Gastroesophageal sphincter (tissue), 3 donors: ENCODE results near the gene PA2G4.

Source experiments
- CTCF ChIP-seq, 4 experiments: fragments of 200-600 bp in 2 of 4; fragments of 450-650 bp in 2 of 4; sonication (generic) in 1 of 4; IDR thresholded peaks; one replicate each; pipeline ENCODE4 v1.5.1; 2017 to 2019; ENCODE audit warnings: antibody characterized with exemption in 4 of 4, mild to moderate bottlenecking in 2 of 4, moderate library complexity in 2 of 4
- POLR2A ChIP-seq, 2 donors: fragments of 450-650 bp; IDR thresholded peaks; one replicate each; pipeline ENCODE4 v1.6.1; 2017; ENCODE audit warnings: antibody characterized with exemption in 2 of 2, mild to moderate bottlenecking in 2 of 2, moderate library complexity in 1 of 2
- POLR2AphosphoS5 ChIP-seq: sonication (generic); formaldehyde crosslinking; IDR thresholded peaks from one replicate; pipeline ENCODE4 v1.6.1; 2017; ENCODE audit warnings: antibody characterized with exemption

- TF ChIP-seq POLR2AphosphoS5 (no peak), CTCF (IDR thresholded peaks at IDR 0.05) (no peak), POLR2A (IDR thresholded peaks at IDR 0.05) (no peak)
Measured at GRCh38 chr12:56154818-56155217, 50.5 kb downstream of the PA2G4 start.
